LNCaP clone FGC (cell line): ENCODE results near the gene CMTR1.

ENCODE experiments used
- DNase-seq: peaks from one replicate; pipeline ENCODE4 v3.0.0-alpha.2; 2011; ENCODE audit warnings: low read depth
- H3K4me3 ChIP-seq: 2 replicates; pipeline ENCODE4 v1.5.1; 2011; ENCODE audit warnings: mild to moderate bottlenecking, low read depth, low read length, control low read depth
- TF ChIP-seq, protein P1 (sequence below): IDR thresholded peaks from 2 replicates; pipeline ENCODE4 v1.5.1; 2012; ENCODE audit warnings: mild to moderate bottlenecking; ENCODE audit not compliant: control insufficient read depth, insufficient read depth; ENCODE audit errors: extremely low read depth

CMTR1 gene

DNA sequence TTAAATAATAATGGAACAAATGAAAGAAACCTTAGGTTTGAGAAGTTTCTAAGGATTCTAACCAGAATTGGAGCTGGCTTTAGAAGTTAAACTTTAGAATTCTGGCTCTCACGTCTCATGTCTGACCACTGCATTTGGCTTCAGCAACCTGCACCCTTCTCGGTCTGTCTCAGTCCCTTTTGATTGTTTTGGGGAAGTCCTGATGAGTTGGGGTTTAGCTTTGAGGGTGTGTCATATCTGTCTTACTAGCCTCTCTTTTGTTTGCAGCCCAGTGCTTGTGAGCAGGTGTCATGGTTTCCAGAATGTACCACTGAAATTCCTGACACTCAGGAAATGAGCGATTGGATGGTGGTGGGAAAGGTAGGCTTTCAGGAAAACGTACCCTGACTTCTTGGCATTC lies 17.0 kb downstream of the CMTR1 start:
- H3K4me3 ChIP-seq, result no peak overlapping the region
- DNase-seq, result no peak
- TF ChIP-seq, protein P1, sequence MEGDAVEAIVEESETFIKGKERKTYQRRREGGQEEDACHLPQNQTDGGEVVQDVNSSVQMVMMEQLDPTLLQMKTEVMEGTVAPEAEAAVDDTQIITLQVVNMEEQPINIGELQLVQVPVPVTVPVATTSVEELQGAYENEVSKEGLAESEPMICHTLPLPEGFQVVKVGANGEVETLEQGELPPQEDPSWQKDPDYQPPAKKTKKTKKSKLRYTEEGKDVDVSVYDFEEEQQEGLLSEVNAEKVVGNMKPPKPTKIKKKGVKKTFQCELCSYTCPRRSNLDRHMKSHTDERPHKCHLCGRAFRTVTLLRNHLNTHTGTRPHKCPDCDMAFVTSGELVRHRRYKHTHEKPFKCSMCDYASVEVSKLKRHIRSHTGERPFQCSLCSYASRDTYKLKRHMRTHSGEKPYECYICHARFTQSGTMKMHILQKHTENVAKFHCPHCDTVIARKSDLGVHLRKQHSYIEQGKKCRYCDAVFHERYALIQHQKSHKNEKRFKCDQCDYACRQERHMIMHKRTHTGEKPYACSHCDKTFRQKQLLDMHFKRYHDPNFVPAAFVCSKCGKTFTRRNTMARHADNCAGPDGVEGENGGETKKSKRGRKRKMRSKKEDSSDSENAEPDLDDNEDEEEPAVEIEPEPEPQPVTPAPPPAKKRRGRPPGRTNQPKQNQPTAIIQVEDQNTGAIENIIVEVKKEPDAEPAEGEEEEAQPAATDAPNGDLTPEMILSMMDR, result no peak

DNA sequence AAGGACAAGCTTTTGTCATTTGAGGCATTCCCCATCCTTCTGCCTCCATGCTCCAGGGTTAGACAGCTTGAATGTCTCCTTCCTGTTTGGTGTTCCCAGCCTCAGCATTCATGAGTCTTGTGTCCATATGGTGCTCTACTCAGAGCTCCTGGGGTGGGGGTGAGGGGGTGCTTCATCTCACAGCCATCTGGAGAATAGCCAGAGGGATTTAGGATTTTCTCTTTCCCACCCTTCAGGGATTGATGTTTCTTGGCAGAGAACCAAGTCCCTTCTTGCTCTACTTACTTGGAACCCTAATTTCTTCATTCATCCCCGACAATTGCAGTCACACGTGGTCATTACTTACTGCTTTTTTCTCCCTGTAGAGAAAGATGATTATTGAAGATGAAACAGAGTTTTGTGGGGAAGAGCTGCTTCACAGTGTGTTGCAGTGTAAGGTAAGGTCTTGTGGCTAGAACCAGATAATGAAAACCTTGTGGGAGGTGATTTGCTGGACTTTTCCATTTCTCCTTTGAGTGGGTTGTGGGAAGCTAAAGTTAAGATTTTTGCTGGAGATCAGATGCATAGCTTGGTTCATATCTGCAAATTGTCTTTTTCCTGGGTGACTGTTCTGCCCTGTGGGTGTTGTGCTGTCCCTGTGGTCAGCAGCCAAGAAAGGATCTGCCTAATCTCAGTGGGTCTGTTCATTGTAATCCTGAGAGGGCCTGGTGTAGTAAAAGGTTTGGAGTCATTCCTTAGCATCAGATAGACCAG lies 18.6 kb downstream of the CMTR1 start:
- H3K4me3 ChIP-seq, result no peak overlapping the region
- TF ChIP-seq, protein P1, result no peak
- DNase-seq, result no peak

DNA sequence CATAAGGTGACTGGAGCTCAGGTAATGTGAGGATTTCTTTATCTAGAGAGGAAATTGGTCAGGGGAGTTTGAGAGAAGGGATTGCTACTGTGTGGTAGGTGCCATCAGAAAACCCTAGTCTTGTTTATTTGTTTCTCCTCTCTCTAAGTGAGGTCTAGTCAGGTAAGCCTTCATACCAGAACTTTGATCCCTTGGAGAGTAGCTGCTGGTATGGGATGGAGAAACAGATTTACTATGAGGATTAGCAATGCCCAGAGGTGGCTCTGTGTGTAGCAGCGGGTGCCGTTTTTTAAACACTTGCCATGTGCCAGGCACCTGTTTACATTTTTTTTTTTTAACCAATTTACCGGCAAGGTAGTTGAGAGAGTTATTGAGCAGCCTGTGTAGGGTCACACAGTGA lies 19.5 kb downstream of the CMTR1 start:
- H3K4me3 ChIP-seq, result no peak overlapping the region
- no peak for DNase-seq
- TF ChIP-seq, protein P1, result no peak

DNA sequence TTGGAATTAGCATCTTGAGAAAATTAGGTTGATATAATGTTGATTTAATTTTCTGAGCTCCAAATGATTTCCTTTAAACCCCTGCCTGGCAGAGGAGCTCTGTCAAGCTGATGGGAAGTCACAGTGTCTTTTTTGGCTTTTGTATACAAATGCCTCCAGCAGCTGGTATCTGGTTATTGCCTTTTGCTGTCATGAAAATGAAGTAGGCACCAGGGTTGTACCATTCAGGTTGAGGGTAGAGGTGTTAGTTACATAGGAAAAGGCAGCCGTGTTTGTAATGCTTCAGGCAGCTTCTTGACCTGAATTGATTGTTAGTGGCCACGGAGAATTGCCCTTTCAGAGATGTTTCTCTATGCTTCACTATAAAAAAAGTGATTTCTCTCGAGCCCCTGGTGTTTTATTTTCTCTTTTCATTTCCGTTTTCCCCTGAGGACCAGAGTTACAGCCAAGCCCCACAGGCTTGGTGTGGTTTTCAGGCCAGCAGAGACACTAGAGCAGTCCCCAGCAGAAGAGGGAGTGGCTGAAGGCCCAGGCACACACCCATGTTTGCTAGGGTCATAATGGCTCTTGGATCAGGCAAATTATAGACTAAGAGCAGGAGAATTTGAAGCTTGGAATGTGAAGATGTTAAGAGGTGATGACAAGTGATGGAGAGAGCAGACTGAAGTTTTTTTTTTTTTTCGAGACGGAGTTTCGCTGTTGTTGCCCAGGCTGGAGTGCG lies 21.6 kb downstream of the CMTR1 start:
- no peak overlapping the region for H3K4me3 ChIP-seq
- TF ChIP-seq, protein P1, result no peak
- DNase-seq, result no peak

DNA sequence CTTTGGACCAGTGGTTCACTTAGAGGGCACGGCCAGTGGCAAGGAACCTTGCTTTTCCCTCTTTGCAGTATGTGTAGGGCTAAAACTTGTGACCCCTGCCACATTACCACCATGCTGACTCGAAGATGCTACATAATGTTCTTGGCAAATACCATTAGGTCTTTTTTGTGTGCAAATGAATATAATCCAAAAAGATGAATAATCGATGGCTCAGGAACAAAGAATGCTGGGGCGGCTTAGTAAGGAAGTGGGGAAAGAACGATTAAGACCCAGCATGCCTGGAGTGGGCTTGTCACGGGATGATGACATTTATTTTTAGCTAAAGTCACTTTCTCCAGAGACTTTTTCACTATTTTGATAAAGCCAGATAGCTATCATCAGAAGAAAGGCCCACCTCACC lies 23.1 kb downstream of the CMTR1 start:
- TF ChIP-seq, protein P1, result no peak
- no peak overlapping the region for H3K4me3 ChIP-seq
- no peak for DNase-seq

DNA sequence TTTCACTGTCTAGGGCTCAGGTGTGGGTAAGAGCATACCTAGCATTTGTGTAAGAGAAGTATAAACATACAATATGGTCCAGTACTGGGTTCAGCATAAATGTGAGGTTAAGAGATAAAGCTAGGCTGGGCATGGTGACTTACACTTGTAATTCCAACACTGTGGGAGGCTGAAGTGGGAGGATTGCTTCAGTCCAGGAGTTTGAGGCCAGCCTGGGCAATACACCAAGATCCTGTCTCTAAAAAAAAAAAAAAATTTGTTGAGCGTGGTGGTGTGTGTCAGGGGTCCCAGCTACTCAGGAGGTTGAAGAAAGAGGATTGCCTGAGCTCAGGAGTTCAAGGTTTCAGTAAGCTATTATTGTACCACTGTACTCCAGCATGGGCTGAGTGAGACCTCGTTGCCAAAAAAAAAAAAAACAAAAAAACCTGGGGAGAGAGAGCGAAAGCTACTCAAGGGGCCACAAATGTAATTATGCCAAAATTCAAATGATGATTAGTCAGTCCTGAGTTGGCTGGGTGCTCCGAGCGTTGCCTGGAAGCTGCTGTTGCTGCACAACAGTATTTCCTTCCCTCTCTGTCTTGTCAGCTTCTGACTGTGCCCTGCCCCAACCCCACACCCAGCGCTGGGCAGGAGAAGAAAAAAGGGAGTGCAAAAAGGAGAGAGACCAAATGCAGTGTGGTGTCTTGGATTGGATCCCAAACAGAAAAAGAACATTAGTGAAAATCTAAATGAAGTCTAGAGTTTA lies 24.0 kb downstream of the CMTR1 start:
- H3K4me3 ChIP-seq, result no peak overlapping the region
- DNase-seq, result no peak
- TF ChIP-seq, protein P1, result no peak
